ENCODE results near the gene TRIM65. TPM values are rescaled to one million over a fixed set of nuclear protein-coding genes. Genes with fewer than 3 reads are reported as not detected.

Gene TRIM65
- total and polyA plus RNA-seq, 2 experiments from 2014 or later = 13.8 to 54.0 TPM

GRCh38 chr17:75904749-75905521 is 8.2 kb upstream of the TRIM65 start, which contains the start of gene MRPL38 (continued):
- TF ChIP-seq ZNF462 (CRISPR knock-in tag; IDR thresholded peaks at IDR 0.05) (no peak), NANOG (IDR thresholded peaks at IDR 0.05; ENCODE audit: borderline replicate concordance) (no peak)

GRCh38 chr17:75902406-75902805 is 5.7 kb upstream of the TRIM65 start:
- Histone ChIP-seq H3K4me1 (ENCODE audit: insufficient read depth) (peaks cover 12% of the 10 kb centered on the region), H3K4me2 (no peak overlapping the region), H2AFZ (no peak overlapping the region), H3K36me3 (ENCODE audit: insufficient read depth) (peaks cover 13% of the 10 kb centered on the region), H3K27ac (ENCODE audit: low read depth) (peak overlapping the region; percentile 39; the same call in 1 of the 2 replicates), H3K4me3 (no peak overlapping the region), H3K9me2 (ENCODE audit: insufficient read depth) (no peaks in the 10 kb centered on the region), H3K27me3 (ENCODE audit: insufficient read depth) (no peaks in the 10 kb centered on the region), H3F3A (replicated peaks; ENCODE audit: low read depth) (peaks cover 38% of the 10 kb centered on the region), H3K79me2 (replicated peaks; ENCODE audit: insufficient read depth) (peaks cover 15% of the 10 kb centered on the region), H4K20me1 (replicated peaks; ENCODE audit: insufficient read depth) (peaks cover 6% of the 10 kb centered on the region; the same call in 1 of the 2 replicates)
- H3K27ac Mint-ChIP-seq = no peak overlapping the region
- H3K27me3 Mint-ChIP-seq (ENCODE audit: insufficient read depth, low read depth, poor library complexity) = peaks cover 3% of the 10 kb centered on the region
- DNase-seq (ENCODE audit: low spot score) (no peak), ATAC-seq (no peak)
- peaks cover 40% of the 10 kb centered on the region for H3K36me3 Mint-ChIP-seq (ENCODE audit: low read depth)
- H3K9me3 Mint-ChIP-seq = no peaks in the 10 kb centered on the region
- H3K4me1 Mint-ChIP-seq = peaks cover 6% of the 10 kb centered on the region; the same call in 2 of the 3 replicates
- no peak overlapping the region for H3K4me3 Mint-ChIP-seq
- TF ChIP-seq, protein P1, sequence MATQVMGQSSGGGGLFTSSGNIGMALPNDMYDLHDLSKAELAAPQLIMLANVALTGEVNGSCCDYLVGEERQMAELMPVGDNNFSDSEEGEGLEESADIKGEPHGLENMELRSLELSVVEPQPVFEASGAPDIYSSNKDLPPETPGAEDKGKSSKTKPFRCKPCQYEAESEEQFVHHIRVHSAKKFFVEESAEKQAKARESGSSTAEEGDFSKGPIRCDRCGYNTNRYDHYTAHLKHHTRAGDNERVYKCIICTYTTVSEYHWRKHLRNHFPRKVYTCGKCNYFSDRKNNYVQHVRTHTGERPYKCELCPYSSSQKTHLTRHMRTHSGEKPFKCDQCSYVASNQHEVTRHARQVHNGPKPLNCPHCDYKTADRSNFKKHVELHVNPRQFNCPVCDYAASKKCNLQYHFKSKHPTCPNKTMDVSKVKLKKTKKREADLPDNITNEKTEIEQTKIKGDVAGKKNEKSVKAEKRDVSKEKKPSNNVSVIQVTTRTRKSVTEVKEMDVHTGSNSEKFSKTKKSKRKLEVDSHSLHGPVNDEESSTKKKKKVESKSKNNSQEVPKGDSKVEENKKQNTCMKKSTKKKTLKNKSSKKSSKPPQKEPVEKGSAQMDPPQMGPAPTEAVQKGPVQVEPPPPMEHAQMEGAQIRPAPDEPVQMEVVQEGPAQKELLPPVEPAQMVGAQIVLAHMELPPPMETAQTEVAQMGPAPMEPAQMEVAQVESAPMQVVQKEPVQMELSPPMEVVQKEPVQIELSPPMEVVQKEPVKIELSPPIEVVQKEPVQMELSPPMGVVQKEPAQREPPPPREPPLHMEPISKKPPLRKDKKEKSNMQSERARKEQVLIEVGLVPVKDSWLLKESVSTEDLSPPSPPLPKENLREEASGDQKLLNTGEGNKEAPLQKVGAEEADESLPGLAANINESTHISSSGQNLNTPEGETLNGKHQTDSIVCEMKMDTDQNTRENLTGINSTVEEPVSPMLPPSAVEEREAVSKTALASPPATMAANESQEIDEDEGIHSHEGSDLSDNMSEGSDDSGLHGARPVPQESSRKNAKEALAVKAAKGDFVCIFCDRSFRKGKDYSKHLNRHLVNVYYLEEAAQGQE (IDR thresholded peaks at IDR 0.05; ENCODE audit: unreplicated experiment) = no peak
- TF ChIP-seq NANOG (IDR thresholded peaks at IDR 0.05; ENCODE audit: borderline replicate concordance) = no peak
- no peak for TF ChIP-seq ZNF462 (CRISPR knock-in tag; IDR thresholded peaks at IDR 0.05)
- TF ChIP-seq STAT1 (IDR thresholded peaks at IDR 0.05; ENCODE audit: unreplicated experiment) = no peak
